Stimulated activated CD4-positive, alpha-beta T cell treated with anti-CD3 and anti-CD28 coated beads, Interleukin-15, amount 100 ng/mL, for 1 hour (primary cell): ENCODE results near the gene ARHGEF9.
"Not testable (repeated sequence)": the region's sequence is repeated elsewhere in the genome, so short reads cannot be mapped to it uniquely, and the experiment has no call there.

ENCODE experiments used
- DNase-seq, 2 donors: peaks; one replicate each; pipeline ENCODE4 v3.0.0-alpha.2; 2020; ENCODE audit warnings: low read depth in 1 of 2, low spot score in 1 of 2

Gene ARHGEF9

GRCh38 chrX:63661676-63662075 is 123.3 kb downstream of the ARHGEF9 start:
- DNase-seq, result no peak

- DNase-seq, result no peak
Observed at GRCh38 chrX:63658920-63659319, 126.1 kb downstream of the ARHGEF9 start.

GRCh38 chrX:63657821-63658220 is 127.2 kb downstream of the ARHGEF9 start:
- DNase-seq, result no peak

GRCh38 chrX:63656871-63657580 is 128.0 kb downstream of the ARHGEF9 start:
- no peak for DNase-seq

GRCh38 chrX:63652086-63652765 is 132.8 kb downstream of the ARHGEF9 start:
- no peak for DNase-seq

GRCh38 chrX:63645748-63646147 is 139.3 kb downstream of the ARHGEF9 start:
- not testable (repeated sequence) for DNase-seq

GRCh38 chrX:63635750-63636149 is 149.3 kb downstream of the ARHGEF9 start:
- DNase-seq, result no peak

- DNase-seq, result no peak
Observed at GRCh38 chrX:63613531-63614028, 171.4 kb downstream of the ARHGEF9 start.

- DNase-seq, result no peak
Observed at GRCh38 chrX:63585936-63586335, 199.1 kb downstream of the ARHGEF9 start.
